ENCODE data around the gene ZNF22.

The ZNF22 gene

GRCh38 chr10:44978213-44978569 is 22.5 kb upstream of the ZNF22 start:
- no peak for DNase-seq

GRCh38 chr10:44978570-44979280 is 22.0 kb upstream of the ZNF22 start, which contains the start of gene DEPP1:
DEPP1 (minus strand) TSS chr10:44978809; CDS start chr10:44978030, 779 bp downstream.
- peak; percentile 76 to 81 for DNase-seq

GRCh38 chr10:44979281-44980191 is 21.2 kb upstream of the ZNF22 start:
- DNase-seq: no peak

GRCh38 chr10:44980309-44981171 is 20.2 kb upstream of the ZNF22 start:
- no peak for DNase-seq

- no peak for DNase-seq
These were observed 19.3 kb upstream of the ZNF22 start for GRCh38 chr10:44981172-44982113.

- DNase-seq: no peak
These were observed 18.6 kb upstream of the ZNF22 start for GRCh38 chr10:44982114-44982460.

GRCh38 chr10:44982496-44982895 is 18.2 kb upstream of the ZNF22 start:
- no peak for DNase-seq

- DNase-seq: no peak
These were observed 17.4 kb upstream of the ZNF22 start for GRCh38 chr10:44983066-44983894.

- DNase-seq: no peak
These were observed 16.8 kb upstream of the ZNF22 start for GRCh38 chr10:44983895-44984278.

GRCh38 chr10:44984671-44985101 is 16.0 kb upstream of the ZNF22 start:
- DNase-seq: no peak

- no peak for DNase-seq
These were observed 15.5 kb upstream of the ZNF22 start for GRCh38 chr10:44985175-44985681.

GRCh38 chr10:44986179-44986578 is 14.5 kb upstream of the ZNF22 start:
- no peak for DNase-seq

- DNase-seq: no peak
These were observed 14.1 kb upstream of the ZNF22 start for GRCh38 chr10:44986670-44987069.

- DNase-seq: no peak
These were observed 11.7 kb upstream of the ZNF22 start for GRCh38 chr10:44988957-44989585.

- DNase-seq: no peak
These were observed 11.0 kb upstream of the ZNF22 start for GRCh38 chr10:44989597-44990301.

GRCh38 chr10:44990302-44990655 is 10.4 kb upstream of the ZNF22 start:
- DNase-seq: no peak

GRCh38 chr10:44990965-44991364 is 9.8 kb upstream of the ZNF22 start:
- no peak for DNase-seq

- no peak for DNase-seq
These were observed 9.2 kb upstream of the ZNF22 start for GRCh38 chr10:44991571-44991970.

GRCh38 chr10:44992070-44992731 is 8.5 kb upstream of the ZNF22 start:
- no peak for DNase-seq

All from NCI-H187 (cell line).